Right ventricle myocardium superior (tissue), 1 donor: Measurements from ENCODE around the gene MFSD6. TPM values are rescaled to one million over a fixed set of nuclear protein-coding genes. Genes with fewer than 3 reads are reported as not detected.
"Not testable (repeated sequence)": the region's sequence is repeated elsewhere in the genome, so short reads cannot be mapped to it uniquely, and the experiment has no call there.

Experiments used
- ATAC-seq: fragments of 200-7000 bp; cut with Tn5 transposase; one replicate; pipeline ENCODE4 v1.9.1; 2020; ENCODE audit warnings: mild to moderate bottlenecking; ENCODE audit not compliant: poor library complexity
- DNase-seq: peaks from one replicate; pipeline ENCODE4 v3.0.0-alpha.2; 2020
- intact Hi-C: fragments of 100-400 bp; cut with DNase I; formaldehyde crosslinking; loops from one replicate; pipeline ENCODE4 v1.11.2; 2022
- total RNA-seq: library from RNA; stranded (reverse); fragmentation: NEBNext Ultra II Directional; extraction: Animal tissue kit (Norgen Biotek cat#: 25700); gene quantifications from one replicate; pipeline ENCODE4 v1.2.1, GENCODE V29; 2021
- donor health status: DM: no; HTN: yes; CAD: no; lungs with severe emphysema.

Gene MFSD6
- total RNA-seq, 1 donor from 2014 or later: 21.8 TPM

DNA sequence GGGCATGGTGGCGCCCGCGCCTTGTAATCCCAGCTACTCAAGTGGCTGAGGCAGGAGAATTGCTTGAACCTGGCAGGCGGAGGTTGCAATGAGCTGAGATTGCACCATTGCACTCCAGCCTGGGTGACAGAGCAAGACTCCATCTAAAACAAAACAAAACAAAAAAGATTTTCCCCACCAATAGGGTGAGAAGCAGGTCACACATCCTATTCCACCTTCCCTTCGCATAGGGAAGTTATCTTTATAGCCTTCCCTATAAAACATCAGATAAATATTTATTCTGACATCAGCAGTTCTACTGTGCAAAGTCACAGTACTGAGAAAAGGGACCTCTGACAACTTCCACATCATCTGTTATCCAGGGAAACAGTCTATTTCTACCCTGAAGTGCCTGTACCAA, 101.7 kb downstream of the MFSD6 start:
- intact Hi-C loops: loop anchor here (10.0 kb wide), 1 partner anchor 415 kb away; no protein-coding TSS in a partner anchor
- ATAC-seq: not testable (repeated sequence)

DNA sequence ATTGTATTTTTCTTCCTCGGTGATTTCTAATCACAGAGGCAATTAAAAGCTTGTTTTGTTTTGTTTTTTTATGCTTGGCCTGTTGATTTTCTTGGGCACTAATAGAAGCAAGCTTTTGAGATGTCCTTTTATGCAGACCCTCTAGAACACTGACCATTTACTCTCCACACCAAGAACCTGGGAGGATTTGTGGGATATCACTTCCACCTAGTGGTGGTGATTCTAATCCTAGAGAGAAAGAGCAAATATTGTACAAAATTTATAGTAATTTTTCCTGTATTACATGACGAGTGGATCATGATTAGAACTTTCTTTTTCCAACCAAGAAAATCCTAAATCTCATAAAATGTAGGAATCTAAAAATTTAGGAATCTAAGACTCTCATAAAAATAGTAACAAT, 102.9 kb downstream of the MFSD6 start:
- intact Hi-C loops: no loop called here
- no peak for DNase-seq
- no peak for ATAC-seq

More for the DNA sequence above, 101.7 kb downstream of the MFSD6 start:
- not testable (repeated sequence) for DNase-seq

DNA sequence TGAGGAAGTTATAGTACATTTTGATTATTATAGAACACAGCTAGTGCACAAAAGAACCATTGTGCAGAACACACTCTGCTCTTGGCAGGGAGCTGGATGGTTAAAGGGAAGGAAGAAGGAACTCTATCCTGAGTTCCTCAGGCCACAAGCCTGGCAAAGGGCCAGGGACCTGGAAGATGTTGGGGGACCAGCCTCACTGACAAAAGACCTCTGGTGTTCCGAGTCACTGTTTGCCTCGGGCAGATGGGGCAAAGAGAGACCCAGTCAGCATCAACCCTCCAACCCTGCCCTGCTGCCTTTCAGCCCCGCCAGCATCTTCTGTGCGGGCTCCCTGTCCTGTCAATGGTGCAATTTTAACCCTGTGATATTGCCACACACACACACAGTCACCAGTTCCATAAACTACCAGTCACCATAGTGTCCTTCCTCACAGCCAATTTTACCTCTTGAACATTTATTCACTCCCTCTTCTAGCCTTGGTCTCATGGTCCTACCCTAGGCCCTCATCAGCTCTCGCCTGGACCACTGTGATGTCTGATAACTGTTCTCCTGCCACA, 104.5 kb downstream of the MFSD6 start:
- intact Hi-C loops: loop anchor here (2.0 kb wide), 1 partner anchor 130 kb away; no protein-coding TSS in a partner anchor
- ATAC-seq (no peak), DNase-seq (no peak)

- intact Hi-C loops: loop anchor here (2.0 kb wide), 1 partner anchor 131 kb away; no protein-coding TSS in a partner anchor
- DNase-seq (no peak), ATAC-seq (no peak)
These were observed 105.7 kb downstream of the MFSD6 start for GRCh38 chr2:190513877-190514276.

DNA sequence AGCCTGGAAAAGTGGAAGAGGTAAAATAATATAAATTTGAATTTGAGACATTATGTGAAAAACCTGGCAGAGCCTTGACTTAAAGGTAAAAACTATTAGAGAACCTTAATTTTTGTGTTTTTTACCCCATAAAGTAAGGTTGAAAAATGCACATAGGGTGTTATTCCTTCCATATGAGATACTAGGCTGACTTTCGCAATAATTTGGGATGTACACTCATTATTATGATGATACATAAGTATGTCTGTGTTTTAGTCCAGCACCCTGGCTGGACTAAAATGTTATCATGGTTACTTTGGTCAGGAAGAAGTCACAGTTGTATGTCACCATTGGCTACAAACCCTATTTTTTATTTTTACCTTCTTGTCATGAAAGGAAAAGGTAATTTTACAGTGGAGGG, 106.5 kb downstream of the MFSD6 start:
- intact Hi-C loops: no loop called here

DNA sequence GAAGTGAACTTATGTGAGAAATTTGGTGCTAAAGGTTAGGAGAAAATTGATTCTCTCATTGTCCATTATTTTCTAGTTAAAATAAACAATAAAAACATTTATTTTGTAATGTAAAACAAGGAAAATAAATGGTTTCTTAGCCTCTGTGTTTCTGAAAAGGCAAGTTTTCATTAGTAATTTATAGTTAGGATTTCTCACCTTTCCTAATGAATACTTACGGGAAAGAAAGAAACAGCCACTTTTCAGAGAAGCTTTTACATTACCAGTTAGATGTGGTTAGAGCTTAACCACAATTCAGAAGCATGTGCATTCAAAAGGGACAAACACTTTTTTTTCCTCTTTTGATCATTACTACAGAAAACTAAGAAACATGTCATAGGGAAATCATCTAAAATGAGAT, 107.5 kb downstream of the MFSD6 start:
- intact Hi-C loops: no loop called here
- ATAC-seq (no peak), DNase-seq (no peak)

More for the DNA sequence above, 106.5 kb downstream of the MFSD6 start:
- DNase-seq (no peak), ATAC-seq (no peak)

DNA sequence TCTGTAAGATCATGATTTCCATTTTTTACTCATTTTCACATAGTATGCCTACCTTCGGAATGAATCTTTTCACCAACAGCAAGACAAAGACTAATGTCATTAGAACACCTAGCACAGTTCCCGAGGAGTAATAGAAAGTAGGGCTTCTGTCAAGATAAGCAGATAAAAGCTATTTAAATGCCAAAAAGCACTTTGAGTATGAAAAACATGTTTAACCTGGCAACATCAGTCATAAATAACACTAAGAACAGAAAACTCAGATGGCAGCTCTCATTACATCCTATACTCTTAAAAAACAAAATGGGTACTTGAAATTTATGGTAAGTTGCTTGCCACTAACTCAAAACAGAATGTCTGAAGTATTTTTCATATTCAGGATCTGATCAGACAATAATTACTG, 109.3 kb downstream of the MFSD6 start:
- ATAC-seq: no peak
- intact Hi-C loops: no loop called here
- DNase-seq: no peak

DNA sequence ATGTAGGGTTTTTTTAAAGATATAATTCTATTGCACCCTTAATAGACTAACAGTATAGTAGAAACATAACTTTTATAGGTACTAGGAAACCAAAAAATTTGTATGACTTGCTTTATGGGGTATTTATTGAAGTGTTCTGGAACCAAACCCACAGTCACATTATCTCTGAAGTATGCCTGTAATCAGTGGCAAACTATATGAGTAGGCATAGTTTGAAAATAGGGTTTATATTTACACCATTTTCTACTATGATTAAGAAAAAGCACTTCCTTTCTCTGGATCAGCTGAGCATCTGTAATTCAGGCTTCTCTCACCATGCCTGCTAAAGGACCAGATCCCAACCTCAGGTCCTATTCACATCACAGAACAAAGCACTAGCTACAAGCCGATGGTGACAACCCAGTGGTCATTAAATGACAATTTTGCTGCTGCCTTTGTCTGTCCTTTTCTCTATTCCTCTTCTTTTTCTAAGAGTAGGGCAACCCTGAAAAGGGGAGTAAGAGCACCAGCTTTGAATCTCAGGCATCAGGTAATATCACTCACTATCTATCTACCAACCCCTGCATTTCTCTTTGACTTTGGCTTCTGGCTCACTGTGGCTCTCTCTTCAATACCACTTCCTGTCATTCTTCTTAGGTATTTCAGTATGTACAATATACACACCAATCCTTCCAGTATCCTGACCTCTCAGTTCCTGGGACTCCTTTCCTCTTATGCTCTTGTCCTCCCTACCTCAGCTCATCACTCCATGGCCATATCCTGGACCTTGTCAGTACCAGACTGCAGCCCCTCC, 112.0 kb downstream of the MFSD6 start:
- DNase-seq: no peak
- intact Hi-C loops: no loop called here
- ATAC-seq: no peak

DNA sequence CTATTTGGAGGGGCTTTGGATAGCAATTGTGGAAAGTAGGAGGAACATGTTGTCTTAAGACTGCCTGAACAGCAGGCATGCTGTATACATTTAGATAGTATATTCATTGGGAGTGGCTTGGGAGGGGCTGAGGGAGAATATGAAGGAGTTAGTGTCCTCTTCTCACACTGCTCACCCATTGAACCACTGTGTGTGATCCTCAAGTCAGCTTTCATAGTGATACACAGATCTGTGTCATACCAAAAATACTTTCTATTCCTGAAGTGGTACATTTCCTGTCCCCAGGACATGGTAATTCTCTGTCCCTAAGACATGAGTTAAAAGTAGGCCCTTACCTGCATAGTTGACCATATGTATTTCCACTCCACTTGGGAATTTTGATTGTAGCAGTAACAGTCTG, 116.8 kb downstream of the MFSD6 start:
- ATAC-seq (no peak), DNase-seq (no peak)
- intact Hi-C loops: no loop called here

GRCh38 chr2:190526105-190526750, 118.1 kb downstream of the MFSD6 start:
- ATAC-seq (no peak), DNase-seq (no peak)
- intact Hi-C loops: no loop called here

DNA sequence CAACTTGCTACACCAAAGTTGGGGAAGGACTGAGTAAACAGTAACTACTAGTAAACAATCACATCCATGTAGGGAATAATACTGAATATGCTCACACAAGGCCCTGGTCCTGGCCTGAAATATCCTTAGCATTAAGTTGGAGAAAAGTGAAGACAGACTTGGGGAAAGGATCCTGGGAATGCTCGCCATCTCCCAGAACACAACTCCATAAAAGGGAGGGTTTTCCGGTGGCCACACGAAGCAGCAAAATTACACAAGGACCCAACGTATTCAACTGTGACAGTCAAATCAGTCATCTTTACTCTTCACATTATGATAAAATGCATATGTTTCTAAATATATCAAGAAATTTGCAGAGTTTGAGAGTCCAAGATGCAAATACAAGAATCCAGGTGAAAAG, 119.1 kb downstream of the MFSD6 start:
- DNase-seq (no peak), ATAC-seq (no peak)
- intact Hi-C loops: no loop called here

- intact Hi-C loops: no loop called here
- no peak for DNase-seq
These were observed 119.8 kb downstream of the MFSD6 start for GRCh38 chr2:190527918-190528317.

GRCh38 chr2:190528521-190529001, 120.4 kb downstream of the MFSD6 start:
- DNase-seq (no peak), ATAC-seq (no peak)
- intact Hi-C loops: no loop called here

More at GRCh38 chr2:190527918-190528317, 119.8 kb downstream of the MFSD6 start:
- ATAC-seq: no peak

DNA sequence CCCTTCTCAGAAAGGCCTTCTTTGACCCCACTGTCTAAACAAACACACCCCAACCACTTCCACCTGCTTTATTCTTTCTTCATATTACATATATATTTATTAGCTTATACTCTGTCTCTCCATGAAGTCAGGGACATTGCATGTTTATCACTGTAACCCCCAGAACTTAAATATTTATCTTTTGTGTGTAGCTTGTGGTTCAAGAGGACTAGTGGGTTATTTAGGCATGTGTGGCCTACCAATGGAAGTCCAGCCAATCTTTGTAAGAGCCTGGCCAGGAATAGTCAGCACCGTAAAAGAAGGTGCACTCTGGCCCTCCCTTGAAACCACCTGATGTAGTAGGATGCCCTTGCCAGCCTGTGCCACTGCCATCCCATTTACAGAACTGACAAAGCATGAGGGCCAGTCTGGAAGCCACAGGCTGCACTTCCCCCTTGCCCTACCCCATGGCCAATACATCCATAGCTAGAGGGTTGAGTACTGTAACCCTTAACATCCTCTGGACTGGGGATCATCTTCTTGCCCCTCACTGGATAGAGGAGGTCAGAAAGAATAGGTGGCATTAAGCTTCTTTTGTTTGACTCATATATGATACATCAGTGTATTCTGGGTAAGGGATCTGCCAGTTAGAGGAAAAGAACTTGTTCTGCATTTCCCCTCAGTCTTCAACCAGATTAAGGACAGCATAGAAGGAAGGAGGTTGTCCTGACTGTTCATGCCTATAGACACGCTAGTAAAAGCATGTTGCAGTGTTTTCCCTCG, 121.5 kb downstream of the MFSD6 start:
- no peak for DNase-seq
- intact Hi-C loops: loop anchor here (5.0 kb wide), 1 partner anchor 123 kb away; no protein-coding TSS in a partner anchor
- no peak for ATAC-seq

DNA sequence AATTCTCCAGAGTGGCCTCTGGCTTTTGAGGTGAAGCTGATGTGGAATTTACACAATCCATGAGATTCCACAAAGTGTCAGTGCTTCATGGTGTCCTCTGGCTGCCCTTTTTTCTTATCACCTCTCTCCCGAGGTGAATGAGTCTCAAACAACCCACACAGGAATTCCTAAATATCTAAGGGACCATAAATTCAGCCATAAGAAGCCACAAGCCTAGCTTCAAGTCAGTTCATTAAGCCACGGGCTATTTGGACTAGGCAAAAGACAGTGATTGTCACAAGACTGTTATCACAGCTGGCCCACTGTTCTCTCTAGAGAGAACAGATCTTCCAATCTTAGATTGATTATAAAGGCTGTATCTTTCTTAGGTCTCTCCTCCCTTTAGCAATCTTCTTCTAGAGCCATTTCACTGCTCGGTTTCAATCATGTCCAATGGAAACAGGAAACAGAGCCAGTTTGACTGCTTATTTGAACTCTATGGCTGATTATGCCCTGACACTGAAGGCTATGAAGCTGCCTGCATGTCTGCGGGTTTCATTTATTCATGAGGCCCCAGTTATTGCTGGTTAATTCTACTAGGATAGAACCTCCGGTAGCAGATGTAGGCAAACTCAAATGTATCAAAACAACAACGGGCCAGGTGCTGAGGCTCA, 122.2 kb downstream of the MFSD6 start:
- ATAC-seq (no peak), DNase-seq (no peak)
- intact Hi-C loops: loop anchor here (5.0 kb wide), 1 partner anchor 122 kb away; no protein-coding TSS in a partner anchor

GRCh38 chr2:190532581-190532980, 124.4 kb downstream of the MFSD6 start:
- DNase-seq (no peak), ATAC-seq (no peak)
- intact Hi-C loops: loop anchor here (5.0 kb wide), 1 partner anchor 120 kb away; no protein-coding TSS in a partner anchor

DNA sequence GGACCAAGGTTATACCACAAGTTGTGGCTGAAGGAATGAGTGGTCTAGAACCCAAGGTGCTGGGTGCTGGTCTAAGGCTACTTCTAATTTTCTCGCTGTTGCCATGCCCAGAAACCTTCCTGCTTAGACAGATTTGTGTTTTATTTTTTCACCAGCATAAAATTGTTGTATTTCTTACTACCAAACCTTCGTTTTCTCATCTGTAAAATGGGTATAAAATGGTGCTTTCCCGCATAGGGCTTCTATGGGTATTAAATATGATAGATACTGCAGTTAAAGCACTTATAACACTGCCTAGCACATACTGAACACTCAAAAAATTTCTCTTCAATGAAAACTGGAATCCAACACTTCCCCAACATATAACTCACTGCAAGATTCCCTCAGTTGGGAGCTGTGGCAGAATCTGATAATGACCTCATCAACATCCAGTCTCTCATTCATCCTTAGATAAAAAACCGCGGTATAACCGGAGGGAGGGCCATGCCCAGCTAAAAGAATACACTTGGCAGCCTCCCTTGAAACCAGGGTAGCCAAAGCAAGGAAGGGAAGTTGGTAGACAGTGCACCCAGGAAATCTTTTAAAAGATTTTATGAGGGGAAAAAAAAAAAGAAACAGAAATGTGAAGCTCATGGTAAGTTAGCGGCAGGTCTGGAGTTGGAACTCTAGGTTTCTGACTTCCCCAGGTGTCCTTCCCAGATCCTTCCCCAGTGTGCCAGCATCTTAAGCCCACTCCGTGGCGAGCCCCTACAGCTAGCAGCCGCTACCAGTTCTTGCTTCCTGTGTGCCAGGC, 125.2 kb downstream of the MFSD6 start:
- intact Hi-C loops: loop anchor here (5.0 kb wide), 1 partner anchor 119 kb away; no protein-coding TSS in a partner anchor
- ATAC-seq: no peak
- DNase-seq: no peak
